ENCODE results near the gene MYO3B.

Gene MYO3B

GRCh38 chr2:170488807-170489206 is 310.9 kb downstream of the MYO3B start:
- DNase-seq, result no peak

GRCh38 chr2:170492010-170492409 is 314.1 kb downstream of the MYO3B start:
- no peak for DNase-seq

- DNase-seq, result peak; percentile 11
Measured at GRCh38 chr2:170493426-170494097, 315.6 kb downstream of the MYO3B start.

- no peak for DNase-seq
Measured at GRCh38 chr2:170495896-170496295, 317.9 kb downstream of the MYO3B start.

GRCh38 chr2:170498619-170499018 is 320.7 kb downstream of the MYO3B start:
- DNase-seq, result no peak

- no peak for DNase-seq
Measured at GRCh38 chr2:170500104-170500503, 322.2 kb downstream of the MYO3B start.

- DNase-seq, result peak; percentile 7
Measured at GRCh38 chr2:170500770-170501169, 322.8 kb downstream of the MYO3B start.

- DNase-seq, result no peak
Measured at GRCh38 chr2:170501421-170502043, 323.6 kb downstream of the MYO3B start.

- no peak for DNase-seq
Measured at GRCh38 chr2:170502361-170503130, 324.6 kb downstream of the MYO3B start.

- no peak for DNase-seq
Measured at GRCh38 chr2:170503563-170503962, 325.6 kb downstream of the MYO3B start.

GRCh38 chr2:170503971-170504809 is 326.2 kb downstream of the MYO3B start:
- DNase-seq, result no peak

GRCh38 chr2:170504810-170505145 is 326.8 kb downstream of the MYO3B start:
- DNase-seq, result no peak

- no peak for DNase-seq
Measured at GRCh38 chr2:170505631-170506275, 327.8 kb downstream of the MYO3B start.

- DNase-seq, result peak; percentile 7
Measured at GRCh38 chr2:170509452-170510193, 331.7 kb downstream of the MYO3B start.

- peak; percentile 68 for DNase-seq
Measured at GRCh38 chr2:170512266-170512665, 334.3 kb downstream of the MYO3B start.

GRCh38 chr2:170514140-170514539 is 336.2 kb downstream of the MYO3B start:
- DNase-seq, result no peak

- no peak for DNase-seq
Measured at GRCh38 chr2:170517538-170517937, 339.6 kb downstream of the MYO3B start.

GRCh38 chr2:170518911-170519310 is 341.0 kb downstream of the MYO3B start:
- no peak for DNase-seq

- no peak for DNase-seq
Measured at GRCh38 chr2:170521299-170521698, 343.4 kb downstream of the MYO3B start.

- peak; percentile 8 for DNase-seq
Measured at GRCh38 chr2:170523506-170523905, 345.6 kb downstream of the MYO3B start.

GRCh38 chr2:170524828-170525565 is 347.1 kb downstream of the MYO3B start:
- DNase-seq, result peak; percentile 72

All from NCI-H82 (cell line).